GM10847 (cell line): ENCODE data around the gene ELP1.

Experiments used
- POLR2A ChIP-seq: IDR thresholded peaks from 2 replicates; pipeline ENCODE4 v1.6.1; 2011; ENCODE audit not compliant: insufficient read length; ENCODE audit errors: extremely low read depth

ELP1 gene

GRCh38 chr9:108933718-108934322 lies at the start of gene ELP1:
Gene ELP1 (minus strand): TSS chr9:108934124. CDS start chr9:108931146, 2,978 bp downstream.
- TF ChIP-seq POLR2A, result peak; percentile 48

- no peak for TF ChIP-seq POLR2A
These were observed 47.0 kb upstream of the ELP1 start for GRCh38 chr9:108980893-108981292.

GRCh38 chr9:108978205-108978604 lies 44.3 kb upstream of the ELP1 start:
- no peak for TF ChIP-seq POLR2A

- TF ChIP-seq POLR2A, result no peak
These were observed 40.0 kb upstream of the ELP1 start for GRCh38 chr9:108973895-108974294.

- TF ChIP-seq POLR2A, result no peak
These were observed 38.8 kb upstream of the ELP1 start for GRCh38 chr9:108972626-108973209.

GRCh38 chr9:108972186-108972585 lies 38.3 kb upstream of the ELP1 start:
- TF ChIP-seq POLR2A, result no peak

GRCh38 chr9:108967916-108968315 lies 34.0 kb upstream of the ELP1 start:
- no peak for TF ChIP-seq POLR2A

- no peak for TF ChIP-seq POLR2A
These were observed 29.7 kb upstream of the ELP1 start for GRCh38 chr9:108963459-108964143.

- TF ChIP-seq POLR2A, result no peak
These were observed 27.2 kb upstream of the ELP1 start for GRCh38 chr9:108961151-108961550.

GRCh38 chr9:108960331-108960730 lies 26.4 kb upstream of the ELP1 start:
- TF ChIP-seq POLR2A, result no peak

GRCh38 chr9:108956631-108957026 lies 22.7 kb upstream of the ELP1 start:
- no peak for TF ChIP-seq POLR2A

- TF ChIP-seq POLR2A, result no peak
These were observed 22.2 kb upstream of the ELP1 start for GRCh38 chr9:108956022-108956630.

- no peak for TF ChIP-seq POLR2A
These were observed 20.2 kb upstream of the ELP1 start for GRCh38 chr9:108953983-108954574.

- TF ChIP-seq POLR2A, result no peak
These were observed 17.7 kb upstream of the ELP1 start for GRCh38 chr9:108951578-108951977.

GRCh38 chr9:108950168-108950567 lies 16.2 kb upstream of the ELP1 start:
- no peak for TF ChIP-seq POLR2A

- TF ChIP-seq POLR2A, result no peak
These were observed 6.1 kb upstream of the ELP1 start for GRCh38 chr9:108939975-108940374.
